ENCODE results near the gene DNMT3A.

- TF ChIP-seq CTCF (conservative IDR thresholded peaks at IDR 0.05) (no peak), ZFX (IDR thresholded peaks at IDR 0.05) (no peak)
Measured at GRCh38 chr2:25340181-25340921, 1.4 kb downstream of the DNMT3A start.

Data from C4-2B (cell line).